ENCODE data around the gene TOMM5. TPM values are rescaled to one million over a fixed set of nuclear protein-coding genes. Genes with fewer than 3 reads are reported as not detected.

Gene TOMM5
- total RNA-seq, 1 experiment from 2014 or later: 49.3 TPM

GRCh38 chr9:37542488-37542887 lies 49.9 kb downstream of the TOMM5 start:
- BruUV-seq (replicated peaks): no TSS peak
- no peak for DNase-seq

GRCh38 chr9:37541465-37541864 lies 50.9 kb downstream of the TOMM5 start:
- Mint-ChIP-seq H3K4me3 (ENCODE audit: low read depth, unreplicated experiment) (no peak overlapping the region), H3K9me3 (ENCODE audit: low read depth, unreplicated experiment) (no peaks in the 10 kb centered on the region), H3K4me1 (ENCODE audit: low read depth, unreplicated experiment) (no peaks in the 10 kb centered on the region), H3K36me3 (ENCODE audit: insufficient read depth, unreplicated experiment) (no peaks in the 10 kb centered on the region), H3K27ac (ENCODE audit: unreplicated experiment) (no peak overlapping the region), H3K27me3 (ENCODE audit: unreplicated experiment) (no peaks in the 10 kb centered on the region)
- intact Hi-C loops (cut with micrococcal nuclease; ENCODE audit: unreplicated experiment): no loop called here
- CTCF ChIA-PET: no interaction called here
- no peak for TF ChIP-seq CTCF (IDR thresholded peaks at IDR 0.05; ENCODE audit: unreplicated experiment)
- BruUV-seq (replicated peaks): no TSS peak
- no peak for DNase-seq

More at GRCh38 chr9:37542488-37542887, 49.9 kb downstream of the TOMM5 start:
- Mint-ChIP-seq H3K36me3 (ENCODE audit: insufficient read depth, unreplicated experiment) (no peaks in the 10 kb centered on the region), H3K4me3 (ENCODE audit: low read depth, unreplicated experiment) (no peak overlapping the region), H3K27me3 (ENCODE audit: unreplicated experiment) (no peaks in the 10 kb centered on the region), H3K27ac (ENCODE audit: unreplicated experiment) (no peak overlapping the region), H3K9me3 (ENCODE audit: low read depth, unreplicated experiment) (no peaks in the 10 kb centered on the region), H3K4me1 (ENCODE audit: low read depth, unreplicated experiment) (no peaks in the 10 kb centered on the region)
- intact Hi-C loops (cut with micrococcal nuclease; ENCODE audit: unreplicated experiment): no loop called here
- TF ChIP-seq CTCF (IDR thresholded peaks at IDR 0.05; ENCODE audit: unreplicated experiment): no peak
- CTCF ChIA-PET: no interaction called here

GRCh38 chr9:37540634-37541033 lies 51.8 kb downstream of the TOMM5 start:
- intact Hi-C loops (cut with micrococcal nuclease; ENCODE audit: unreplicated experiment): no loop called here
- CTCF ChIA-PET: no interaction called here
- Mint-ChIP-seq H3K4me1 (ENCODE audit: low read depth, unreplicated experiment) (no peaks in the 10 kb centered on the region), H3K27me3 (ENCODE audit: unreplicated experiment) (no peaks in the 10 kb centered on the region), H3K4me3 (ENCODE audit: low read depth, unreplicated experiment) (no peak overlapping the region), H3K27ac (ENCODE audit: unreplicated experiment) (no peak overlapping the region), H3K9me3 (ENCODE audit: low read depth, unreplicated experiment) (no peaks in the 10 kb centered on the region), H3K36me3 (ENCODE audit: insufficient read depth, unreplicated experiment) (no peaks in the 10 kb centered on the region)
- no peak for DNase-seq
- TF ChIP-seq CTCF (IDR thresholded peaks at IDR 0.05; ENCODE audit: unreplicated experiment): no peak
- BruUV-seq (replicated peaks): no TSS peak

- no TSS peak for BruUV-seq (replicated peaks)
- H3K4me3 Mint-ChIP-seq (ENCODE audit: low read depth, unreplicated experiment): no peak overlapping the region
- CTCF ChIA-PET: interaction anchor here (0.6 kb wide), 1 partner anchor 87 kb away, joined by 3 read pairs; no protein-coding TSS in a partner anchor
- H3K4me1 Mint-ChIP-seq (ENCODE audit: low read depth, unreplicated experiment): no peaks in the 10 kb centered on the region
- H3K36me3 Mint-ChIP-seq (ENCODE audit: insufficient read depth, unreplicated experiment): no peaks in the 10 kb centered on the region
- intact Hi-C loops (cut with micrococcal nuclease; ENCODE audit: unreplicated experiment): no loop called here
- no peak overlapping the region for H3K27ac Mint-ChIP-seq (ENCODE audit: unreplicated experiment)
- H3K27me3 Mint-ChIP-seq (ENCODE audit: unreplicated experiment): no peaks in the 10 kb centered on the region
- no peak for TF ChIP-seq CTCF (IDR thresholded peaks at IDR 0.05; ENCODE audit: unreplicated experiment)
- no peak for DNase-seq
- no peaks in the 10 kb centered on the region for H3K9me3 Mint-ChIP-seq (ENCODE audit: low read depth, unreplicated experiment)
These were observed 52.8 kb downstream of the TOMM5 start for GRCh38 chr9:37539634-37540033.

Other genes starting within 250 kb of the TOMM5 start
- 26.0 and 28.0 TPM in 2 replicates for gene GRHPR, start 169.9 kb downstream of the TOMM5 start, total RNA-seq (2022)
- 4.7 and 5.3 TPM in 2 replicates for gene ZBTB5, start 127.1 kb downstream of the TOMM5 start, total RNA-seq (2022)
- gene POLR1E, start 106.6 kb downstream of the TOMM5 start, total RNA-seq (2022): 11.9 and 12.5 TPM in 2 replicates
- gene FBXO10, start 16.2 kb downstream of the TOMM5 start, total RNA-seq (2022): 0.94 and 1.1 TPM in 2 replicates
- gene FRMPD1, start 58.4 kb upstream of the TOMM5 start, total RNA-seq (2022): not detected in 2 replicates
- gene TRMT10B, start 161.2 kb upstream of the TOMM5 start, total RNA-seq (2022): 4.1 and 5.6 TPM in 2 replicates
- 12.2 and 20.1 TPM in 2 replicates for gene EXOSC3, start 192.5 kb upstream of the TOMM5 start, total RNA-seq (2022)
- gene DCAF10, start 208.2 kb upstream of the TOMM5 start, total RNA-seq (2022): 5.7 and 6.2 TPM in 2 replicates